Measurements from ENCODE around the gene CTBP1. TPM values are rescaled to one million over a fixed set of nuclear protein-coding genes. Genes with fewer than 3 reads are reported as not detected.

Gene CTBP1
- polyA plus RNA-seq, 4 donors = 88.6 to 144 (median 132) TPM

GRCh38 chr4:1260418-1261106 lies 11.6 kb upstream of the CTBP1 start:
- peaks cover 0 to 4% (median 0%) of the 10 kb centered on the region in 3 donors for H3K36me3 ChIP-seq (ENCODE audit: control insufficient read depth in 3 of 3, insufficient read depth in 2 of 3, low read depth in 1 of 3, low read length in 3 of 3)
- no peaks in the 10 kb centered on the region for H3K4me1 ChIP-seq (ENCODE audit: control insufficient read depth in 3 of 3, insufficient read depth in 2 of 3, low read depth in 1 of 3, low read length in 2 of 3)
- no peak overlapping the region for H3K4me3 ChIP-seq (ENCODE audit: low read depth in 1 of 3, low read length in 3 of 3)
- 92 to 95% (median 93%) methylated on average over 23 to 24 of the region's 24 CpGs for WGBS, 3 donors
- FAIRE-seq (no peak), DNase-seq (no peak)
- H3K9me3 ChIP-seq (ENCODE audit: control insufficient read depth in 2 of 2, insufficient read depth in 1 of 2, low read depth in 1 of 2, low read length in 1 of 2) = peaks cover 0 to 35% of the 10 kb centered on the region in 2 donors
- H3K27ac ChIP-seq (ENCODE audit: low read depth in 1 of 3, low read length in 2 of 3) = no peak overlapping the region
- H3K27me3 ChIP-seq (ENCODE audit: control insufficient read depth in 3 of 3, insufficient read depth in 3 of 3, low read length in 3 of 3) = no peaks in the 10 kb centered on the region

- no peak for FAIRE-seq
- no peaks in the 10 kb centered on the region for H3K4me1 ChIP-seq (ENCODE audit: control insufficient read depth in 3 of 3, insufficient read depth in 2 of 3, low read depth in 1 of 3, low read length in 2 of 3)
- H3K27me3 ChIP-seq (ENCODE audit: control insufficient read depth in 3 of 3, insufficient read depth in 3 of 3, low read length in 3 of 3) = no peaks in the 10 kb centered on the region
- H3K27ac ChIP-seq (ENCODE audit: low read depth in 1 of 3, low read length in 2 of 3) = no peak overlapping the region
- 78 to 91% (median 79%) methylated on average over 4 of the region's 4 CpGs for WGBS, 3 donors
- no peak for DNase-seq
- H3K4me3 ChIP-seq (ENCODE audit: low read depth in 1 of 3, low read length in 3 of 3) = no peak overlapping the region
- H3K9me3 ChIP-seq (ENCODE audit: control insufficient read depth in 2 of 2, insufficient read depth in 1 of 2, low read depth in 1 of 2, low read length in 1 of 2) = peaks cover 0 to 34% of the 10 kb centered on the region in 2 donors
- peaks cover 0 to 4% (median 0%) of the 10 kb centered on the region in 3 donors for H3K36me3 ChIP-seq (ENCODE audit: control insufficient read depth in 3 of 3, insufficient read depth in 2 of 3, low read depth in 1 of 3, low read length in 3 of 3)
Observed at GRCh38 chr4:1259966-1260365, 11.0 kb upstream of the CTBP1 start.

GRCh38 chr4:1258457-1258856 lies 9.5 kb upstream of the CTBP1 start:
- Histone ChIP-seq H3K4me3 (ENCODE audit: low read depth in 1 of 3, low read length in 3 of 3) (no peak overlapping the region), H3K27me3 (ENCODE audit: control insufficient read depth in 3 of 3, insufficient read depth in 3 of 3, low read length in 3 of 3) (no peaks in the 10 kb centered on the region), H3K9me3 (ENCODE audit: control insufficient read depth in 2 of 2, insufficient read depth in 1 of 2, low read depth in 1 of 2, low read length in 1 of 2) (peaks cover 0 to 36% of the 10 kb centered on the region in 2 donors), H3K27ac (ENCODE audit: low read depth in 1 of 3, low read length in 2 of 3) (no peak overlapping the region), H3K4me1 (ENCODE audit: control insufficient read depth in 3 of 3, insufficient read depth in 2 of 3, low read depth in 1 of 3, low read length in 2 of 3) (no peaks in the 10 kb centered on the region), H3K36me3 (ENCODE audit: control insufficient read depth in 3 of 3, insufficient read depth in 2 of 3, low read depth in 1 of 3, low read length in 3 of 3) (no peaks in the 10 kb centered on the region)
- DNase-seq = no peak
- WGBS, 3 donors = 84 to 97% (median 90%) methylated on average over 2 of the region's 2 CpGs
- FAIRE-seq = no peak

GRCh38 chr4:1255699-1256098 lies 6.8 kb upstream of the CTBP1 start:
- Histone ChIP-seq H3K9me3 (ENCODE audit: control insufficient read depth in 2 of 2, insufficient read depth in 1 of 2, low read depth in 1 of 2, low read length in 1 of 2) (peaks cover 0 to 51% of the 10 kb centered on the region in 2 donors), H3K4me1 (ENCODE audit: control insufficient read depth in 3 of 3, insufficient read depth in 2 of 3, low read depth in 1 of 3, low read length in 2 of 3) (no peaks in the 10 kb centered on the region), H3K27me3 (ENCODE audit: control insufficient read depth in 3 of 3, insufficient read depth in 3 of 3, low read length in 3 of 3) (no peaks in the 10 kb centered on the region), H3K27ac (ENCODE audit: low read depth in 1 of 3, low read length in 2 of 3) (no peak overlapping the region), H3K4me3 (ENCODE audit: low read depth in 1 of 3, low read length in 3 of 3) (no peak overlapping the region), H3K36me3 (ENCODE audit: control insufficient read depth in 3 of 3, insufficient read depth in 2 of 3, low read depth in 1 of 3, low read length in 3 of 3) (peaks cover 0 to 10% (median 0%) of the 10 kb centered on the region in 3 donors)
- FAIRE-seq (no peak), DNase-seq (no peak)
- 84 to 91% (median 87%) methylated on average over 2 of the region's 2 CpGs for WGBS, 3 donors

GRCh38 chr4:1255151-1255550 lies 6.2 kb upstream of the CTBP1 start:
- FAIRE-seq (no peak), DNase-seq (no peak)
- Histone ChIP-seq H3K4me3 (ENCODE audit: low read depth in 1 of 3, low read length in 3 of 3) (no peak overlapping the region), H3K36me3 (ENCODE audit: control insufficient read depth in 3 of 3, insufficient read depth in 2 of 3, low read depth in 1 of 3, low read length in 3 of 3) (peaks cover 0 to 14% (median 0%) of the 10 kb centered on the region in 3 donors), H3K4me1 (ENCODE audit: control insufficient read depth in 3 of 3, insufficient read depth in 2 of 3, low read depth in 1 of 3, low read length in 2 of 3) (peaks cover 0 to 2% (median 2%) of the 10 kb centered on the region in 3 donors), H3K27ac (ENCODE audit: low read depth in 1 of 3, low read length in 2 of 3) (no peak overlapping the region), H3K9me3 (ENCODE audit: control insufficient read depth in 2 of 2, insufficient read depth in 1 of 2, low read depth in 1 of 2, low read length in 1 of 2) (peaks cover 0 to 55% of the 10 kb centered on the region in 2 donors), H3K27me3 (ENCODE audit: control insufficient read depth in 3 of 3, insufficient read depth in 3 of 3, low read length in 3 of 3) (no peaks in the 10 kb centered on the region)
- WGBS, 3 donors = 93 to 100% (median 93%) methylated on average over 4 of the region's 4 CpGs

GRCh38 chr4:1253831-1254230 lies 4.9 kb upstream of the CTBP1 start:
- peaks cover 0 to 15% (median 0%) of the 10 kb centered on the region in 3 donors for H3K36me3 ChIP-seq (ENCODE audit: control insufficient read depth in 3 of 3, insufficient read depth in 2 of 3, low read depth in 1 of 3, low read length in 3 of 3)
- H3K4me1 ChIP-seq (ENCODE audit: control insufficient read depth in 3 of 3, insufficient read depth in 2 of 3, low read depth in 1 of 3, low read length in 2 of 3) = peaks cover 0 to 6% (median 5%) of the 10 kb centered on the region in 3 donors
- FAIRE-seq (no peak), DNase-seq (no peak)
- H3K4me3 ChIP-seq (ENCODE audit: low read depth in 1 of 3, low read length in 3 of 3) = no peak overlapping the region
- H3K27me3 ChIP-seq (ENCODE audit: control insufficient read depth in 3 of 3, insufficient read depth in 3 of 3, low read length in 3 of 3) = no peaks in the 10 kb centered on the region
- H3K27ac ChIP-seq (ENCODE audit: low read depth in 1 of 3, low read length in 2 of 3) = peak overlapping the region in 1 of 3 donors; percentile 46
- peaks cover 0 to 57% of the 10 kb centered on the region in 2 donors for H3K9me3 ChIP-seq (ENCODE audit: control insufficient read depth in 2 of 2, insufficient read depth in 1 of 2, low read depth in 1 of 2, low read length in 1 of 2)
- 88 to 95% (median 90%) methylated on average over 5 of the region's 5 CpGs for WGBS, 3 donors

GRCh38 chr4:1252928-1253492 lies 4.1 kb upstream of the CTBP1 start:
- no peak for DNase-seq
- no peak overlapping the region for H3K4me3 ChIP-seq (ENCODE audit: low read depth in 1 of 3, low read length in 3 of 3)
- H3K27me3 ChIP-seq (ENCODE audit: control insufficient read depth in 3 of 3, insufficient read depth in 3 of 3, low read length in 3 of 3) = no peaks in the 10 kb centered on the region
- WGBS, 3 donors = 94 to 99% (median 97%) methylated on average over 6 of the region's 6 CpGs
- no peak for FAIRE-seq
- H3K36me3 ChIP-seq (ENCODE audit: control insufficient read depth in 3 of 3, insufficient read depth in 2 of 3, low read depth in 1 of 3, low read length in 3 of 3) = peaks cover 0 to 15% (median 0%) of the 10 kb centered on the region in 3 donors
- H3K27ac ChIP-seq (ENCODE audit: low read depth in 1 of 3, low read length in 2 of 3) = peak overlapping the region in 1 of 3 donors; percentile 36
- peaks cover 0 to 55% of the 10 kb centered on the region in 2 donors for H3K9me3 ChIP-seq (ENCODE audit: control insufficient read depth in 2 of 2, insufficient read depth in 1 of 2, low read depth in 1 of 2, low read length in 1 of 2)
- H3K4me1 ChIP-seq (ENCODE audit: control insufficient read depth in 3 of 3, insufficient read depth in 2 of 3, low read depth in 1 of 3, low read length in 2 of 3) = peaks cover 0 to 6% (median 5%) of the 10 kb centered on the region in 3 donors

- H3K27ac ChIP-seq (ENCODE audit: low read depth in 1 of 3, low read length in 2 of 3) = no peak overlapping the region
- H3K9me3 ChIP-seq (ENCODE audit: control insufficient read depth in 2 of 2, insufficient read depth in 1 of 2, low read depth in 1 of 2, low read length in 1 of 2) = peaks cover 0 to 51% of the 10 kb centered on the region in 2 donors
- no peak overlapping the region for H3K4me3 ChIP-seq (ENCODE audit: low read depth in 1 of 3, low read length in 3 of 3)
- H3K27me3 ChIP-seq (ENCODE audit: control insufficient read depth in 3 of 3, insufficient read depth in 3 of 3, low read length in 3 of 3) = no peaks in the 10 kb centered on the region
- FAIRE-seq (no peak), DNase-seq (no peak)
- peaks cover 2 to 11% (median 9%) of the 10 kb centered on the region in 3 donors for H3K4me1 ChIP-seq (ENCODE audit: control insufficient read depth in 3 of 3, insufficient read depth in 2 of 3, low read depth in 1 of 3, low read length in 2 of 3)
- peaks cover 0 to 23% (median 0%) of the 10 kb centered on the region in 3 donors for H3K36me3 ChIP-seq (ENCODE audit: control insufficient read depth in 3 of 3, insufficient read depth in 2 of 3, low read depth in 1 of 3, low read length in 3 of 3)
- 94 to 98% (median 97%) methylated on average over 11 of the region's 11 CpGs for WGBS, 3 donors
Observed at GRCh38 chr4:1251773-1252066, 2.8 kb upstream of the CTBP1 start.

Data from small intestine (tissue), 7 donors.